ENCODE results near the gene CSKMT. TPM values are rescaled to one million over a fixed set of nuclear protein-coding genes. Genes with fewer than 3 reads are reported as not detected.

Gene CSKMT
- total and polyA plus RNA-seq, 2 donors (not counting 1 experiment from before 2014, with no cell fraction given) = 39.0 to 57.3 TPM

GRCh38 chr11:62708392-62708791 lies 43.3 kb downstream of the CSKMT start:
- Histone ChIP-seq H4K20me1 (ENCODE audit: control insufficient read depth, insufficient read depth, low read length, poor library complexity, severe bottlenecking) (no peaks in the 10 kb centered on the region), H3K4me1 (ENCODE audit: control insufficient read depth in 2 of 2, insufficient read depth in 2 of 2, low read length in 2 of 2) (peaks cover 39 to 52% of the 10 kb centered on the region in 2 donors), H3K9me3 (ENCODE audit: control extremely low read depth in 1 of 3, control insufficient read depth in 2 of 3, insufficient read depth in 1 of 3, low read length in 2 of 3) (no peaks in the 10 kb centered on the region), H3K36me3 (replicated peaks in 1 of 2; ENCODE audit: control extremely low read depth in 1 of 2, control insufficient read depth in 1 of 2, extremely low read depth in 1 of 2, insufficient read depth in 2 of 2, low read length in 1 of 2) (peaks cover 0 to 23% of the 10 kb centered on the region in 2 experiments), H3K27me3 (replicated peaks in 1 of 4; ENCODE audit: control extremely low read depth in 1 of 4, control insufficient read depth in 3 of 4, insufficient read depth in 4 of 4, low read length in 3 of 4) (no peaks in the 10 kb centered on the region), H2AFZ (ENCODE audit: insufficient read depth, low read depth, low read length, poor library complexity, severe bottlenecking) (peak overlapping the region; percentile 99), H3K4me3 (ENCODE audit: control extremely low read depth in 1 of 5, extremely low read depth in 1 of 5, insufficient read depth in 1 of 5, low read depth in 2 of 5, low read length in 4 of 5) (peak overlapping the region in 4 of 5 experiments; percentile 66 to 91 (median 81)), H3K79me2 (ENCODE audit: control insufficient read depth, insufficient read depth, low read length) (peaks cover 25% of the 10 kb centered on the region), H3K4me2 (replicated peaks; ENCODE audit: low read depth, low read length, poor library complexity, severe bottlenecking) (peak overlapping the region; percentile 95), H3K27ac (ENCODE audit: low read length in 2 of 2) (peak overlapping the region; percentile 90 to 93), H3K9ac (ENCODE audit: low read length) (peak overlapping the region; percentile 89)
- DNase-seq (no peak), ATAC-seq (ENCODE audit: low read depth) (no peak)
- CTCF ChIA-PET = interaction anchor here (0.8 to 1.4 kb wide), 6 partner anchors 11 to 78 kb away, joined by 3 to 5 read pairs (median 3); partner anchors contain the start of genes HNRNPUL2 and UQCC3
- POLR2A ChIA-PET = interaction anchor here (0.5 to 6.5 kb wide), 11 partner anchors 19 to 320 kb away, joined by 3 to 66 read pairs (median 11); partner anchors contain the start of genes B3GAT3, C11orf98, CSKMT and HNRNPUL2
- TF ChIP-seq, protein P1, sequence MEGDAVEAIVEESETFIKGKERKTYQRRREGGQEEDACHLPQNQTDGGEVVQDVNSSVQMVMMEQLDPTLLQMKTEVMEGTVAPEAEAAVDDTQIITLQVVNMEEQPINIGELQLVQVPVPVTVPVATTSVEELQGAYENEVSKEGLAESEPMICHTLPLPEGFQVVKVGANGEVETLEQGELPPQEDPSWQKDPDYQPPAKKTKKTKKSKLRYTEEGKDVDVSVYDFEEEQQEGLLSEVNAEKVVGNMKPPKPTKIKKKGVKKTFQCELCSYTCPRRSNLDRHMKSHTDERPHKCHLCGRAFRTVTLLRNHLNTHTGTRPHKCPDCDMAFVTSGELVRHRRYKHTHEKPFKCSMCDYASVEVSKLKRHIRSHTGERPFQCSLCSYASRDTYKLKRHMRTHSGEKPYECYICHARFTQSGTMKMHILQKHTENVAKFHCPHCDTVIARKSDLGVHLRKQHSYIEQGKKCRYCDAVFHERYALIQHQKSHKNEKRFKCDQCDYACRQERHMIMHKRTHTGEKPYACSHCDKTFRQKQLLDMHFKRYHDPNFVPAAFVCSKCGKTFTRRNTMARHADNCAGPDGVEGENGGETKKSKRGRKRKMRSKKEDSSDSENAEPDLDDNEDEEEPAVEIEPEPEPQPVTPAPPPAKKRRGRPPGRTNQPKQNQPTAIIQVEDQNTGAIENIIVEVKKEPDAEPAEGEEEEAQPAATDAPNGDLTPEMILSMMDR (IDR thresholded peaks at IDR 0.05) = no peak
- no peak for TF ChIP-seq EZH2 (IDR thresholded peaks at IDR 0.05; ENCODE audit: borderline replicate concordance, insufficient read depth, low read depth, low read length, poor library complexity, severe bottlenecking)
- H3K27me3 Mint-ChIP-seq = no peaks in the 10 kb centered on the region
- WGBS (ENCODE audit: insufficient coverage) = 96% methylated on average over 5 of the region's 5 CpGs
- peaks cover 61% of the 10 kb centered on the region for H3K4me1 Mint-ChIP-seq
- peak overlapping the region; percentile 95 for H3K27ac Mint-ChIP-seq
- intact Hi-C loops (cut with micrococcal nuclease) = loop anchor here (2.0 to 5.0 kb wide), 5 partner anchors 78 to 149 kb away; partner anchors contain the start of genes EEF1G, TMEM179B and TUT1
- no peaks in the 10 kb centered on the region for H3K9me3 Mint-ChIP-seq (ENCODE audit: insufficient read depth)
- peak overlapping the region; percentile 92 for H3K4me3 Mint-ChIP-seq

- peaks cover 65% of the 10 kb centered on the region for H3K4me1 Mint-ChIP-seq
- Histone ChIP-seq H3K4me2 (replicated peaks; ENCODE audit: low read depth, low read length, poor library complexity, severe bottlenecking) (peak overlapping the region; percentile 95), H4K20me1 (ENCODE audit: control insufficient read depth, insufficient read depth, low read length, poor library complexity, severe bottlenecking) (no peaks in the 10 kb centered on the region), H3K9me3 (ENCODE audit: control extremely low read depth in 1 of 3, control insufficient read depth in 2 of 3, insufficient read depth in 1 of 3, low read length in 2 of 3) (no peaks in the 10 kb centered on the region), H3K36me3 (replicated peaks in 1 of 2; ENCODE audit: control extremely low read depth in 1 of 2, control insufficient read depth in 1 of 2, extremely low read depth in 1 of 2, insufficient read depth in 2 of 2, low read length in 1 of 2) (peaks cover 0 to 27% of the 10 kb centered on the region in 2 experiments), H3K27me3 (replicated peaks in 1 of 4; ENCODE audit: control extremely low read depth in 1 of 4, control insufficient read depth in 3 of 4, insufficient read depth in 4 of 4, low read length in 3 of 4) (no peaks in the 10 kb centered on the region), H3K9ac (ENCODE audit: low read length) (peak overlapping the region; percentile 89), H3K4me3 (ENCODE audit: control extremely low read depth in 1 of 5, extremely low read depth in 1 of 5, insufficient read depth in 1 of 5, low read depth in 2 of 5, low read length in 4 of 5) (peak overlapping the region; percentile 66 to 91 (median 87)), H3K79me2 (ENCODE audit: control insufficient read depth, insufficient read depth, low read length) (peaks cover 25% of the 10 kb centered on the region), H2AFZ (ENCODE audit: insufficient read depth, low read depth, low read length, poor library complexity, severe bottlenecking) (peak overlapping the region; percentile 99), H3K4me1 (ENCODE audit: control insufficient read depth in 2 of 2, insufficient read depth in 2 of 2, low read length in 2 of 2) (peaks cover 39 to 52% of the 10 kb centered on the region in 2 donors), H3K27ac (ENCODE audit: low read length in 2 of 2) (peak overlapping the region; percentile 90 to 93)
- no peak for TF ChIP-seq EZH2 (IDR thresholded peaks at IDR 0.05; ENCODE audit: borderline replicate concordance, insufficient read depth, low read depth, low read length, poor library complexity, severe bottlenecking)
- TF ChIP-seq, protein P1 (IDR thresholded peaks at IDR 0.05) = no peak
- ChIA-PET POLR2A (interaction anchor here (0.6 to 6.5 kb wide), 20 partner anchors 19 to 173 kb away, joined by 3 to 66 read pairs (median 5); partner anchors contain the start of genes B3GAT3, C11orf98, CSKMT and EEF1G), CTCF (interaction anchor here (0.8 to 1.4 kb wide), 6 partner anchors 18 to 115 kb away, joined by 3 to 5 read pairs (median 3); partner anchors contain the start of genes C11orf98, CSKMT, HNRNPUL2 and UQCC3)
- no peak for DNase-seq
- ATAC-seq (ENCODE audit: low read depth) = no peak
- peak overlapping the region; percentile 95 for H3K27ac Mint-ChIP-seq
- WGBS (ENCODE audit: insufficient coverage) = 0% methylated on average over 7 of the region's 7 CpGs
- intact Hi-C loops (cut with micrococcal nuclease) = loop anchor here (1.0 to 5.0 kb wide), 11 partner anchors 19 to 149 kb away; partner anchors contain the start of genes EEF1G, GANAB, HNRNPUL2 and INTS5
- no peaks in the 10 kb centered on the region for H3K9me3 Mint-ChIP-seq (ENCODE audit: insufficient read depth)
- H3K27me3 Mint-ChIP-seq = no peaks in the 10 kb centered on the region
- H3K4me3 Mint-ChIP-seq = peak overlapping the region; percentile 92
Observed at GRCh38 chr11:62708793-62709192, 43.7 kb downstream of the CSKMT start.
